ENCODE measurements around the gene C15orf39.

Gene C15orf39

DNA sequence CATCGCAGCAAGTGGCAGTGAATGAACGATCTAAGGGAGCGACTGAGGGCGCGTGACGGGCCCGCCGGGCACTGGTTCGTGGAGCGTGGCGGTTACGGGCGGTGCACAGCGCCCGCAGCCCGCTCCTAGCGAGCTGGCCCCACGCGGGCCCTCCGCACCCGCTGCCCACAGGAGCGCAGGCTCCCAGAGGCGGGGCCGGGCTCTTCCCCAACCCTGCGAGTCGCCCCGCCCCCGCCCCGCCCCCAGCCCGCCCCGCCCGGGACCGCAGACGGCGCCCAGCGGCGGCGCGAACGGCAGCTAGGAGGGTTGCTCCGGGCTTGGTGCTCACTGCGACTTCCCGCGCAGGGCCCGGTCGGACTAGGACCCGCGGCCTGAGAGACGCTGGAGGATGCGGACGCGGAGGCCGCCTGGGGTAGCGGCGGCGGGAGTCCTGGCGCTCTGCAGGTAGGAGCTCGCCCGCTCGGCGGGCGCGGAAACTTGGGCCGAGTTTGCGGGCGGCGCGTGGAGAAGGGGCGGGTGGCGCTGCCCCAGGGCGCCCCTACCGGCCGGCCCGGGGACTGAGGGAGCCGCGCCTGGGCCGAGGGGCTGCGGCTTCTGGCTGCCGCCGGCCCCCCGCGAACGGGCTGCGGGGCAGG lies at the start of gene C15orf39:
Gene C15orf39 (plus strand): TSS at position 267 of the 635 bp plus-strand sequence. CDS start 4,167 bp downstream, outside the sequence.
- H3K4me3 Mint-ChIP-seq, result peak within 1 kb of the TSS; percentile 86
- H3K27ac Mint-ChIP-seq, result peak within 1 kb of the TSS; percentile 95
- no peaks in the 10 kb centered on the region for H3K9me3 Mint-ChIP-seq
- DNase-seq, result peak; percentile 90
- H3K27me3 Mint-ChIP-seq, result no peaks in the 10 kb centered on the region
- peaks cover 28% of the 10 kb centered on the region for H3K36me3 Mint-ChIP-seq (ENCODE audit: low read depth)
- peaks cover 50% of the 10 kb centered on the region for H3K4me1 Mint-ChIP-seq (ENCODE audit: low read depth)

DNA sequence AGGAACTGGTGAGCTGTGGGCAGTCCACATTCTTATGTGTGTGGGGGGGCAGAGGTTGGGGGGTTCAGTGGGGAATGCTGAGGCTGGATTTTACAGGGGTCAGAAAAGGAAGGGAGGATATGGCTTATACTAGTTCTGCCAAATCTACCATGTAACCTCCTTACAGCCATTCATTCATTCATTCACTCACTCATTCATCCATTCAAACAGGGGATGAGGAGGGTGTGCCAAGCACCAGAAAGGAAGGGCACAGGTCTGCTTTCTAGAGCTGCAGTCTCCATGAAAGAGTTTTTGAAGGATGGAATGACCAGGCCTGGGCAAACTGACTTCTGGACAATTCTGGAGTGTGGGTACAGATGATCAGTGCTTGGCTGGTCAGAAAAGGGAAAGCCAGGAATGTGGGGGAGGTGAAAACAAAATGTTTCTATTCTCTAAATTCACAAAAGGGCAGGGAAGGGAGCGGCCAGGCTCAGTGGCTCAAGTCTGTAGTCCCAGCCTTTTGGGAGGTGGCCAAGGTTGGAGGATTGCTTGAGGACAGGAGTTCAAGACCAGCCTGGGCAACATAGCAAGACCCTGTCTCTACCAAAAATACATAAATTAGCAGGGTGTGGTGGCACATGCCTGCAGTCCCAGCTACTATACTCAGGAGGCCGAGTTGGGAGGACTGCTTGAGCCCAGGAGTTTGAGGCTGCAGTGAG lies 49.2 kb upstream of the C15orf39 start:
- H3K27ac Mint-ChIP-seq, result no peak overlapping the region

DNA sequence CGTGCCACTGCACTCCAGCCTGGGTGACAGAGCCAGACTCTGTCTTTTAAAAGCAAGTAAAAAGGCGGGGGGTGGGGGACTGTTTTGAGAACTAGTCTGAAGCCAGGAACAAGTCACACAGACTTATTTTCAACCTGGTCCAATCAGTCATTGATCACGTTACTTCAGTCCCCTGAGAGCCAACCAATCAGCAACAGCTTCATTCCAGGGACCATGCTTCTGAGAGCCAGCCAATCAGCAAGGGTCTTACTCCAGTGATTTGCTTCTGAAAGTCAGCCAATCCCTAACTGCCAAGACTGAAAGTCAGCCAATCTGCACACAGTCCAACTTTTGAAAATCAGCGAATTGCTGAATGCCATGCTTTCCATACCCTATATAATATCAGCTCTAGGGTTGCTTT lies 48.6 kb upstream of the C15orf39 start:
- Mint-ChIP-seq H3K4me1 (ENCODE audit: low read depth) (peaks cover 16% of the 10 kb centered on the region), H3K27ac (no peak overlapping the region), H3K9me3 (peaks cover 2% of the 10 kb centered on the region), H3K27me3 (peaks cover 3% of the 10 kb centered on the region), H3K4me3 (no peak overlapping the region), H3K36me3 (ENCODE audit: low read depth) (no peaks in the 10 kb centered on the region)
- no peak for DNase-seq

More for the DNA sequence above, 49.2 kb upstream of the C15orf39 start:
- H3K9me3 Mint-ChIP-seq, result peaks cover 5% of the 10 kb centered on the region
- H3K4me1 Mint-ChIP-seq (ENCODE audit: low read depth), result peaks cover 16% of the 10 kb centered on the region
- H3K4me3 Mint-ChIP-seq, result no peak overlapping the region
- H3K27me3 Mint-ChIP-seq, result peaks cover 3% of the 10 kb centered on the region
- no peaks in the 10 kb centered on the region for H3K36me3 Mint-ChIP-seq (ENCODE audit: low read depth)
- DNase-seq, result no peak

DNA sequence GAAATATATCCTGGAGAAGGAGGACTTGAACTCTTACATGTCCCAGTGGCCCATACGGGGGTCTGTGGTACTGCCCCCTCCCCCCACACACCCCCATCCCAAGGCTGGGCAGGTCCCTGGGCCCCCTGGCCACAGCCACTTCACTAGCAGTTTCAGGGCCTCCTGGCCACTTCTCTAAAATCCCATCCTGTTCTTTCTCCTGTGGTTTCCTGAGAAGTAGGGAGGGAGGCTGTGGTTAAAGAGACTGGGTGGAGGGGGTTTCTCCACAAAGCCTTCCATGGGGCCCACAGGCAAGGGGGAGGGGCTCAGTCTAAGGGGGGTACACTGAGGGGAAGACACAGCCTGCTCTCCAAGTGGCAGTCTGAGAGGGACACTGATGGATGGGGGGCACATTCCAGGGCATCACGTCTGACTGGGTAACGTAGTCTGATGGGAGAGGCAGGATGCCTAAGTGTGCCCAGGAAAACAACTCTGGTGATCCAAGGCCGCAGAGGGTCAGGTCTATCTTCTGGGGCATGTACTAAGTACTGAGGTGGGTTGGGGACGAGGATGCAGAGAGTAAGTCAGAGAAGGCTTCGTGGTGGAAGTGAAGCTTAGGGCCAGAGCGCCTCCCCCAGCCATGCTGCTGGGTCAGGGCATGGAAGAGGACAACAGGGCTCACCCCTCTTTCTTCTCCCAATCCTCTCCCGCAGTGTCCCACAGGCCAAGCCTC lies 48.0 kb upstream of the C15orf39 start:
- Mint-ChIP-seq H3K36me3 (ENCODE audit: low read depth) (no peaks in the 10 kb centered on the region), H3K4me3 (no peak overlapping the region), H3K27ac (no peak overlapping the region), H3K9me3 (no peaks in the 10 kb centered on the region), H3K4me1 (ENCODE audit: low read depth) (peaks cover 16% of the 10 kb centered on the region), H3K27me3 (peaks cover 3% of the 10 kb centered on the region)
- DNase-seq, result no peak

DNA sequence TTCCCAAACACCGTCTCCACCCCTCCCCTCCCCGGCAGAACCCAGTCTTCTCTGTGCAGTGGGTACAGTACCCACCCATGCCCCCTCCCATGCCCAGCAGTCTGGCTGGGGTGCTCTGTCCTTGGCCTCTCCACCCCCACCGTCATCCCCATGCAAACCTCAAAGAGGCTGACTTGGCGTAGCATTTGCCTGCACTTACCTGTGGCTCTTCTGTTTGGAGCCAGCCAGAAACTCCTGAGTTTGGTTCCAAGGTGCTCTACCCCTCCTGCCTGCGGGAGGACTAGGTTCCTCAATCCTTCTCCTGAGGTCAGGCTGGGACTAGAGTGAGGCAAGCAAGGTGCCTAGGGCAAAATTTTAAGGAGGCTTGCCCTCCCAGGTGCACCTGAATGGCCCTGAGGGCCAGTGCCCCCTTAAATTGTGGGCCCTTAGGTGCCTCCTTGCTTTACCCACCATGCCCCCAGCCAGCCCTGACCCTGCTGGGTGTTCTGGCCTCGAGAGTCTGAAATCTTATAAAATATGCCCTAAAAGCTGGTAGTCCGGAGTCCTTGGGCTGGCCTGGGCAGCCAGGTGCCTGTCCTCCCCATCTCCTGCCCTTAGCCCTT lies 47.1 kb upstream of the C15orf39 start:
- H3K4me3 Mint-ChIP-seq, result no peak overlapping the region
- no peaks in the 10 kb centered on the region for H3K9me3 Mint-ChIP-seq
- peaks cover 3% of the 10 kb centered on the region for H3K27me3 Mint-ChIP-seq
- H3K4me1 Mint-ChIP-seq (ENCODE audit: low read depth), result peaks cover 16% of the 10 kb centered on the region
- no peak overlapping the region for H3K27ac Mint-ChIP-seq
- no peak for DNase-seq
- H3K36me3 Mint-ChIP-seq (ENCODE audit: low read depth), result no peaks in the 10 kb centered on the region

DNA sequence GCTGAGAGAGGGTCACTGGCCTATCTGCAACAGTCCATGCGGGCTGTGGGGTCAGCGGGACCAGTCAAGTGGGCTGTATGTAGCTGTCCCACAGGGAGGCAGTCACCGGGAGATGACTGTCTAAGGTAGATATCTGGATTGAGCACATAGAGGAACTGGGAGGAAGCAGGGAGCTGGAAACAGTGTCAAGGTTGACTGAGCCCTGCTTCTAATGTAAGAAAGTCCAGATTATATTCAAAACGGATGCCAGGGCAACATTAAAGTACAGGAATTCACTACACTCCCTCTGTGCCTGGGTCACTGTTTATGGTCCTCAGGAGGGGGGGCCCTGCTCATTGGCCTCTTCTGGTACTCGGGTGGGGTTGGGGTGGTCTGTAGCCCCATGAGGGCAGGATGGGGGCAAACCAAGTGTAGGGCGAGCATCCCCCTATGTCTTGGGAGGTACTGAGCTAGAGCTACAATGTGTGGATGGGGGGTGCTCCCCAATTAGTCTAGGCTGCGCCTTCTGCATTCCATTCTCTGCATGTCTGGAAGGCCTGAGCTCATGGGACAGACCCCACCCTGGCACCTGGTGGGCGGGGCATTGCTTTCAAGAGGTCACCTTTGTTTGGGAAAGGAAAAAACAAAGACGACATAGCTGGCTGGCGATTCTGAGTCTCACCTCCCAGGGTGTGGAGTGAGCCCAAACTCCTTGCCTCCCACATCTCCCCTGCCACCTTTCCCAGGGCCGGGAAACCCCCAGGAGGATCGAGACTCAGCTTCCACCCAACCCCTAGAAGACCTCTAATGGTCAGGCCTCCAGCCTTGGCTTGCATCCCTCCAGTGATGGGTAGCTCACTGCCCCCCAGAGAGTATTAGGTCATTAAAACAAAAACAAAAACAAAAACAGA lies 45.1 kb upstream of the C15orf39 start:
- H3K27ac Mint-ChIP-seq, result no peak overlapping the region
- no peak for DNase-seq
- H3K27me3 Mint-ChIP-seq, result peaks cover 6% of the 10 kb centered on the region
- H3K9me3 Mint-ChIP-seq, result no peaks in the 10 kb centered on the region
- no peak overlapping the region for H3K4me3 Mint-ChIP-seq
- H3K4me1 Mint-ChIP-seq (ENCODE audit: low read depth), result peaks cover 6% of the 10 kb centered on the region
- H3K36me3 Mint-ChIP-seq (ENCODE audit: low read depth), result no peaks in the 10 kb centered on the region

DNA sequence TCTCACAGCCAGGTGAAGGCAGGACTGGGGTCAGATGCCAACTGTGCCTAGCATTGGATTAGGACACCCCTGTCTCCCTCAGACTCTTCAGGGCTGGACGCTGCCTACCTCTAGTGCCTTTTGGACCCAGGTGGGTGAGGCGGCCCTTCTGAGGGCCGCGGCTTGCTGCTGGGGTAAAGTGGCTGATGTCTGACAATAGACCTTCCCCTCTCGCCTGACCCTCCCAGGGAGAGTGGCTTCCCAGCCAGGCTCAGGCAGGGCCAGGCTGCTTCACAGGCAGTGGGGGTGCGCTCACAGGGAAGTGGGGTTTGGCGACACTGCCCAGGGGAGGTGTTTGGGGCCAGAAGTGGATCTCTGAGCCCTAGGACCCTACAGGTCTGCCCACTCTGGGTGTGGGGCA lies 43.3 kb upstream of the C15orf39 start:
- Mint-ChIP-seq H3K27ac (no peak overlapping the region), H3K9me3 (no peaks in the 10 kb centered on the region), H3K4me1 (ENCODE audit: low read depth) (peaks cover 5% of the 10 kb centered on the region), H3K27me3 (peaks cover 6% of the 10 kb centered on the region), H3K36me3 (ENCODE audit: low read depth) (no peaks in the 10 kb centered on the region), H3K4me3 (no peak overlapping the region)
- no peak for DNase-seq

DNA sequence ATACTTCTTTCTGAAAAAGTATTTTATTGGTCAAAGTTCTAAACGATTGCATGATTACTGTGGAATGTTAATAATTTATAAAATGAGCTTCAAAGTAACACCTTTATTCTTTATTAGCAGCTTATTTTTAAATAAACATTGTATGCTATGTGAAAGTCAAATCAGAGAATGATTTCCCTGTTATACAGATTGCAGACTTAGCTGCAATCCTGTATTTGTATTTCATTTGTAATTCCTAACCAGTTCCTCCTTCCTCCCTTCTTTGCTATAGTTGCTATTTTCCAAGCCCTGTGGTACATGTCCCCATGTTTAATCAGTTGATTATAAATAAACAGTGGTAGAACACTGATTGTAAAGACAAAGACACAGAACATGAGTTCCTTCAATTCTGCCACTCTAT lies 42.4 kb upstream of the C15orf39 start:
- no peaks in the 10 kb centered on the region for H3K4me1 Mint-ChIP-seq (ENCODE audit: low read depth)
- H3K27ac Mint-ChIP-seq, result no peak overlapping the region
- H3K27me3 Mint-ChIP-seq, result peaks cover 6% of the 10 kb centered on the region

DNA sequence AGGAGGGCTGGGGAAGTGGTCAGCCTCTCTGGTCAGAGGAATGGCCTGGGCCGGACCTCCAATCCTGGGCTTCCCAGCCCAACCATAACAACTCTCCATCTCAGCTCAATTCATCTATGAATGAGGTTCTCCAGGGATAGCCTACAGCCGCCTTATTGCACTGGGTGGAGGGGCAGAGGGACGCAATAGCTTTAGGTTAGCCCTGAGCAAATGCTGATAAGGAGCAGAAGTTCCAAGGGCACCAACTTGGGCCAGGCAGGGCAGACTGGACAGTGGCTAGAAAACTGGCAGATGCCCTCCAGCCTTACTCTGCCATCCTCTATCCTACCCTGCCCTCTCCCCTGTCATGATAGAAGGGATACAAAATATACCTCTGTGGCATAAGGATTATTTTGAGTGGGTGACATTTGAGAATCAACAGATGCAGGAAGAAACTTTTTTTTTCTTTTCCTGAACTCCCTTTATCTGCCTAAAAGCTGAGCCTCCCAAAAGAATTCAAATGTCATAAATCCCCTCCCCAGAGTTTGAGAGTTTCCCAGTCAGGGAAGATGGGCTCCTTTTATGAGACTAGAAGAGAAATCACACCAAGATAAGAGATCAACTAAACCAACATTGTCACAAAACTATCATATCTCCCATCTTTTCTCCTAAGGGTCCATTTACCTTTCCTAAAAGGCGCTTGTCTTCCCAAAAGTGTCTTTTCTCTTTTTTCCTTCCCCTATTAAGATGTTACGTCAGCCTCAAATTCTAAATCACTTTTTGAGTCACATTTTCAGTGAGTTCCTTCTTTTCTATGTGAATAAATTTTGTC lies 40.4 kb upstream of the C15orf39 start:
- H3K9me3 Mint-ChIP-seq, result no peaks in the 10 kb centered on the region
- no peaks in the 10 kb centered on the region for H3K4me1 Mint-ChIP-seq (ENCODE audit: low read depth)
- H3K4me3 Mint-ChIP-seq, result no peak overlapping the region
- H3K27ac Mint-ChIP-seq, result no peak overlapping the region
- no peak for DNase-seq
- peaks cover 3% of the 10 kb centered on the region for H3K27me3 Mint-ChIP-seq
- H3K36me3 Mint-ChIP-seq (ENCODE audit: low read depth), result no peaks in the 10 kb centered on the region

More for the DNA sequence above, 42.4 kb upstream of the C15orf39 start:
- Mint-ChIP-seq H3K36me3 (ENCODE audit: low read depth) (no peaks in the 10 kb centered on the region), H3K9me3 (no peaks in the 10 kb centered on the region), H3K4me3 (no peak overlapping the region)
- DNase-seq, result no peak

DNA sequence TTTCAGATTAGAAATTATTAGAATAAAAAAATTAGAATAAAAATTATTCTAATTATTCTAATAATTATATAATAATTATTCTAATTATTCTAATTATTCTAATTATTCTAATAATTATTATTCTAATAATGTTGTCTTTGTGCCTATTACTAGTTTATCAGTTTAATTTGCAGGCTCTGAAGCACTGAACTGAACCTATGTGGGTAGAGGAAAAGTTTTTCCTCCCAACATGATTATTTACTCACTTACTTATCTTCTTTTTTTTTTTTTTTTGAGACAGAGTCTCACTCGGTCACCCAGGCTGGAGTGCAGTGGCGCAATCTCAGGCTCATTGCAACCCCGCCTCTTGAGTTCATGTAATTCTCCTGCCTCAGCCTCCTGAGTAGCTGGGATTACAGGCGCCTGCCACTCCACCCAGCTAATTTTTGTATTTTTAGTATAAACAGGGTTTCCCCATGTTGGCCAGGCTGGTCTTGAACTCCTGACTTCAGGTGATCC lies 39.7 kb upstream of the C15orf39 start:
- Mint-ChIP-seq H3K27me3 (peaks cover 3% of the 10 kb centered on the region), H3K27ac (no peak overlapping the region), H3K4me3 (no peak overlapping the region), H3K4me1 (ENCODE audit: low read depth) (no peaks in the 10 kb centered on the region), H3K36me3 (ENCODE audit: low read depth) (no peaks in the 10 kb centered on the region), H3K9me3 (no peaks in the 10 kb centered on the region)
- DNase-seq, result no peak

DNA sequence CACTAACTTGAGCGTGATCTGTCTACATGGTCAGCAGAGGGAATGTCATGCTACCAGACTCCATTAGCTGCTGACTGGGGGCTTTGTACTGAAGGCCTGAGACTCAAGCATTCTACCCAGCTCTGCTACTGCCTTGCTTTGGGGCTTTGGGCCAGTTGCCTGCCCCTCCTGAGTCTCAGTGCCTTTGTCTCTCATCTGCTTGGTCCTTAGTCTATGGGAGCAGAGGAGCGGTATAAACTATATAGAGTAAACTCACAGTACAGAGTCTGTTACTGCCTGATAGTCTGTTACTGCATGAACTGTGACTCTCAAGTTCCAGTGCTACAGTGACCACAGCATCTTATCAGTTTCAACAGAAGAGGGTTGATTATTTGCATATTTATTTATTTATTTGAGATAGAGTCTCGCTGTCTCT lies 38.5 kb upstream of the C15orf39 start:
- no peaks in the 10 kb centered on the region for H3K36me3 Mint-ChIP-seq (ENCODE audit: low read depth)
- DNase-seq, result no peak
- H3K27ac Mint-ChIP-seq, result no peak overlapping the region
- H3K9me3 Mint-ChIP-seq, result no peaks in the 10 kb centered on the region
- peaks cover 3% of the 10 kb centered on the region for H3K27me3 Mint-ChIP-seq
- H3K4me1 Mint-ChIP-seq (ENCODE audit: low read depth), result peaks cover 7% of the 10 kb centered on the region
- H3K4me3 Mint-ChIP-seq, result no peak overlapping the region

DNA sequence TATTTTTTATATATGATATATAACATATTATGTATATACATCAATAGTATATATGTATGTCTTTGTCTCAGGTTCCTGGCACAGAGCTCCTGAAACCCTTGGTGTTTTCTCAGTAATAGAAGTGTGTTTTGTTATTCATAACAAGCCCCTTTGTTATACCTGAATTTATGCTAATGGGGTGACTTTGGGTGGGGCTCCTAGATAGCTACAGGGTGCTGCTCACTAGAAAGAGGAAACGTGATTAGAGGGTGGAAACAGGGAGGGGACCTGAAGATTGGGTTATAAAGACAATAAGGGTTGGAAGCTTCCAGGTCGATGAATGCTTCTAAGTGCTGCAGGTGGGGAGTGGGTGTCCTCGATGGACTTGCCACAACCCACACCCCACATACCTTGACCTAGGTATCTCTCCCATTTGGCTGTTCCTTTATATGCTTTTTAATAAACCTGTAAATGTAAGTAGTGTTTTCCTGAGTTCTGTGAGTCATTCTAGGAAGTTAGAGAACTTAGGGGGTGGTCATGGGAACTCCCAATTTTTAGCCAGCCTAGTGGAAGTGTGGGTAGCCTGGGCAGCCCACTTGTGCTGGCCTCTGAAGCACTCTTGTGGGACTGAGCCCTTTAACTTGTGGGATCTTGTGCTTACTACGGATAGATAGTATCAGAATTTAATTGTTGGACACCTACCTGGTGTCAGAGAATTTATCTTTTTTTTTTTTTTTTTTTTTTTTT lies 36.9 kb upstream of the C15orf39 start:
- Mint-ChIP-seq H3K4me1 (ENCODE audit: low read depth) (peaks cover 19% of the 10 kb centered on the region), H3K27ac (no peak overlapping the region), H3K9me3 (no peaks in the 10 kb centered on the region), H3K4me3 (no peak overlapping the region), H3K36me3 (ENCODE audit: low read depth) (no peaks in the 10 kb centered on the region), H3K27me3 (peaks cover 3% of the 10 kb centered on the region)
- no peak for DNase-seq

Data from activated T-cell treated with anti-CD3 and anti-CD28 coated beads, Interleukin-2, amount 50 U/mL, for 24 hours (primary cell).